ENCODE results near the gene SERTM1. TPM values are rescaled to one million over a fixed set of nuclear protein-coding genes. Genes with fewer than 3 reads are reported as not detected.

The SERTM1 gene
- 0.20 TPM for total RNA-seq

DNA sequence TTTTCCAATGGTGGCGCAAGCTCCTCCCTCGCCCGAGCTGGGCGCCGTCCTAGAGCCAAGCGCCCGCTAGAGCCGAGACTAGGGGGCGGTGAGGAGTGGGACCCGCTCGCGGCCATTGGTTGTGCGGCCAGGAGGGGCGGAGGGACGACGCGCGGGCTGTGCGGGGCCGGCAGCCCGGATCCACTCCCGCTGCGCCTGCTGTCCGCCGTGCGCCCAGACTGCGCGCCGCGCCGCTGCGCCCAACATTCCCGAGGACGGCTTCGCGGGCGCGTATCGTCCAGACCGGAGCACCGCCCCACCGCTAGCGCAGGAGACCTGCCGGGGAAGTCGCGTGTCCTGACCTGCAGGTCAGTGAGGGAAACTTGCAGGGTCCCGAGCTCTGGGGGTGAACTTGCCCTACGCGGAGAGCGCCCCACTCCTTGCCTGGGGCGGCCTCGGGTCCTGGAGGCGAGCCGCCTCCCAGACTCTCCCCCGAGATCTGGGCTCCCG lies at the start of gene SERTM1:
Gene SERTM1, plus strand, starts transcription at position 183 of the 489 bp plus-strand sequence. CDS start 21,059 bp downstream, outside the sequence.
- no peak for DNase-seq

- DNase-seq: no peak
Measured at GRCh38 chr13:36628377-36629056, 45.3 kb upstream of the SERTM1 start.

- DNase-seq: peak; percentile 82
Measured at GRCh38 chr13:36629057-36629385, 44.8 kb upstream of the SERTM1 start.

- no peak for DNase-seq
Measured at GRCh38 chr13:36630181-36630803, 43.5 kb upstream of the SERTM1 start.

DNA sequence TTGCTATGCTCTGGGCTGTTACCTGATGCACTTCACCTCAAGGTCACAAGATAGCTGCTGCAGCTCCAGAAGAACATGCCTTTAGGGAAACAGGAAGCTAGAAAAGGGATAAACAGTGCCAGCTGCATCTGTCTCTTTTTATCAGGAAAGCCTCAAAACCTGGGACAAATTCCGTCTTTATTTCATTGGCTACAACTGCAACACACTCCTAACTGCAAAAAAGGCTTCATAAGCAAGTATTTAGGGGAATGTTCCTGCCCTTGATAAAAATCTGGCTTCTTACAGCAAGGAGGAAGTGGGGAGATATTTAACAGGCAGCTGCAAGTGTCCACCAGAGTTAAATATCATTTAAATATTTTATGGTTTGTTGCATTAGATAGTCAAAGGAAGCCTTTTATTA lies 34.2 kb upstream of the SERTM1 start:
- no peak for DNase-seq

DNA sequence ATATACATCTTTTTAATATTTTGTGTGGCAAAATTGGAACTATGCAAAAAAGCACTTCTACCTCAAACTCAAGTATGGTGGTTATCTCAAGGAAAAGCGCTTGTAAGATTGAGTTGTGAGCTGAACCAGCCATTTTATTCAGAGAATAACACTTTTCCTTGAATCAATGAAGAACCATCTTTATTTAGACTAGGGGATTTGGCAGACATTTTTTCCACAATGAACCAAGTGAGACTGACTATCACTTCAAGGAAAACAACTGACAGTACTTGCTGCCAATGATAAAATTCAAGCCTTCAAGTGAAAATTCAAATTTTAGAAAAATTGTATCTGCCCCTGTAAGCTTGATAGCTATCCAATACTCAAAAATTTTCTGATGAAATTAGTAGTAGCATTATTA lies 23.2 kb upstream of the SERTM1 start:
- DNase-seq: no peak

GRCh38 chr13:36665630-36666029 lies 8.2 kb upstream of the SERTM1 start:
- no peak for DNase-seq

- no peak for DNase-seq
Measured at GRCh38 chr13:36666477-36667229, 7.2 kb upstream of the SERTM1 start.

DNA sequence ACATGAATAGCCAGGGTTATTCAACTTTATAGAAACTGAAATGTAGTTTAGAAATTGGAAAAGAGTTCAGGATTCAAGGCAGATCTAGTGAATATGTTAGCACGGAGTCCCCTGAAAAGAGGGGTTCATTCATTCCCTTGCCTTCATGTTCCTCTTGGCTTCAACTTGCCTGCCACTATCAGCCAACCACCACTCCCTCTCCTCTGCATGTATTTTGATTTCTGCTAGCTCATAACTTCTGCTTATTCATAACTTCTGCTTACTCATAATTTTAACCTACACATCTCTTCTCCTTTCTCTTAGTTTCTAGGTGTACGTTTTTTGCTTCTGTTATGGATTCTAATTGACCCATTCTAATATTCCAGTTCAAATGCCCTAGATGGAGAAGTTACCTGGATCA lies 5.5 kb upstream of the SERTM1 start:
- no peak for DNase-seq

DNA sequence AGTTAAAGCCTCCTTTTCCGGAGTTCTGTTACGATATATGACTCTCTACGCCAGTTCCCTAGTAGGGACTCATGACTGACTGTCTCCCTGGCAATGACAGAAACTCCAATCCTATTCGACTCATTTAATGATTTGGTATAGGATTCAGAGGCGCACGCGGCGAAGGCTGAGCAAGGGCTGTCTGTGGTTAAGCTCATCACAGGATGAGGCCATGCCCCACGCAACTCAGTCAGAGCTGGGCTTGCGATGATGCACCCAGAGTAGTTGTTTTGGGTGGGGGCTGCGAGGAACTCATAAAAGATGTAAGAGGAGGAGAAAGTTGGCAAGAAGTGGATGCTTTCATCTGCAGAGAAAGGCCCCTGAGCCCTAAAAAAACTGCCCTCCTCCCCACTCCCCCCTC lies 468 bp upstream of the SERTM1 start:
- DNase-seq: no peak

DNA sequence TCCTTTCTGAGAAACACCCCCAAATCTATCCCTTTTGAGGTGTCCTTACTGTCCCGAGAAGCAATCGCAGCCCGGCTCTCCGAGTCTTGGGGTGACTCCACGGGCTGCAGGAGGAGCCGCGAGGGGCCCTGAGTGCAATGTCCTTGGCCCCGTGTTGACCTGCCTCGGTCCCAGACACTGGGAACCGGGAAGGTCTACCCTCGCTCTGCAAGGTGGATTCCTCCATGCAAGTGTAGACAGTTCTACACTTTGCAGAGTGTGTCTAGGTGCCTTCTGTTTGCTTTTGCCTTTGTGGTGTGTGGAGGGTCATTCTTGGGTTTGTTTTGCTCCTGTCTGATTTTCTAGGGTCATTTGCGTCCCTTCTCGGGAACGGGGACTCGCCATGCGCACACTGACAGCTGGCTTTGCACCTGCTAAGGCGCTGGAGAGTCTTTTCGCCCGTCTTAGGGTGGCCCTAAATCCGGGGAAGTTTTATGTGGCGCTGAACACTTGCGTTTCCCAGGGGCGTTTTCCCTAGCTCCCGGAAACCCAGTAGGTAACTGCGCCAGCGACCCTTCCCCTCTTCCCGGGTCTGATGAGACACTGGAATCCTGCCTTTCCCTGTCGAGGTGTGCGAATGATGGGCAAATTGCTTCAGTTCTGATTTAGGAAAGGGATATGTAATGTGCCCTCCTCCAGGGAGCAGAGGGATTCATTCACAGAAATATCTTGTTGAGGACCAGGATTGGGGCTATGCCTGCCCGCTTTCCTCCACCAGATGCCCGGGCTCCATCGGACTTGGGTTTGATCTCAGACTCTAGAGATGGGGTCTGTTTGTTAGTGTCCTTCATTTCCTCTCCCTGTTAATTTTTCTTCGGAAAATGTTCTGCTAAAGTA lies 755 bp downstream of the SERTM1 start:
- DNase-seq: no peak

- DNase-seq: no peak
Measured at GRCh38 chr13:36675213-36675536, 1.4 kb downstream of the SERTM1 start.

DNA sequence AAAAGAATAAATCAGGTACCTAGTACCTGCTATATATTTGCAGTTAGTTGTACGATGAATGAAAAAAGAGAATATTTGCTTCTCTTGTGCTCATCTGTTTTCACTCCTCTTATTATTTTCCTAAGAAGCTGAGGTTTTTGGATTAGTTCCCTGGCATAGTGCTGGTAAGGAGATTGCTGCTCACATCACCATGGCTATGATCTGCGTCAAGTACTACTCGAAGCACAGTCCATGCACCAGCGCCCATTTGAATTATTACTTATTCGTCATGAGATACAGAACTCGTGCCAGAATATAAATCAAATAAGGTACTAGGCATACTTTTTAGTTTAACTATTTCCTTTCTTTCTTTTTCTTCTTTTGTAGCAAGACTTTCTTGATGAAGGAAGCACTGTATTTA lies 7.1 kb downstream of the SERTM1 start:
- peak; percentile 10 for DNase-seq

DNA sequence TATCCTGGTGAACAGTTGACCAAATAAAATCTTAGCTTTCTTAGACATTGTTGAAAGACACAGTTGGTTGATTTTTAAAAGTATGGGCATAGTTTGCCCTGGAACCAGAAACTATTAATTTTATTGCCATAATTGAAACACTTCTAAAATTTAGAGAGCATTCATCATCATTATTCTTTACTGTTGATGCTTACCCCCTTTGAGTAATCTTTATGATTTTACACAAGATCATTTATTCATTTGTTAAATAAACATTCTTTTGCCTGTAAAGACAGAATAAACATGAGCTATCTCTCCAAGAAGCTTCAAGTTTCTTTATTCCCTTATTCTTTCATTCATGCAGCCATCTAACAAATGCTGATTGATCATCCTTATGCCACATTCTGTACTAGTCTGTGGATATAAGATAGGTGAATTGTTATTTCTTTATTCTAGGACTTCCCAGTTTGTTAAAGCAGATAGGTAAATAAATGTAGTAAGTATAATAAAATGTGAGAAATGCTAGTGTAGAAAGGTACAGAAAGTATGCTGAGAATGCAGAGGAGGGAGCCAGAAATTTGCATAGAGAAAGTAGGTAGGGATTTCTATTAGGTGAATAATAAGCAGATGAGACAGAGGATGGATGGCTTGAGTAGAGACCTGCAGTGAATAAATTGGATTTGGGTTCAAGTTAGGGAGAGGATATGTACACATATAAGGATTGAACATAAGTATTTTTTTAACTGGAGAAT lies 8.2 kb downstream of the SERTM1 start:
- DNase-seq: no peak

GRCh38 chr13:36683701-36684100 lies 9.9 kb downstream of the SERTM1 start:
- DNase-seq: no peak

- no peak for DNase-seq
Measured at GRCh38 chr13:36685927-36686326, 12.1 kb downstream of the SERTM1 start.

- DNase-seq: no peak
Measured at GRCh38 chr13:36696410-36697010, 22.7 kb downstream of the SERTM1 start.

- DNase-seq: no peak
Measured at GRCh38 chr13:36700170-36700569, 26.4 kb downstream of the SERTM1 start.

- no peak for DNase-seq
Measured at GRCh38 chr13:36706755-36707154, 32.9 kb downstream of the SERTM1 start.

GRCh38 chr13:36709136-36709890 lies 35.5 kb downstream of the SERTM1 start:
- DNase-seq: no peak

GRCh38 chr13:36710396-36710795 lies 36.6 kb downstream of the SERTM1 start:
- no peak for DNase-seq

Data from skin of body (tissue), 2 donors.